Neuronal stem cell (in vitro differentiated cells): ENCODE results near the gene BTBD6.
A peak's percentile ranks its signal among the peaks of the same experiment; 100 is the strongest.

Experiments
- DNase-seq: peaks from one replicate; pipeline ENCODE4 v3.0.0-alpha.2; 2013; ENCODE audit warnings: low spot score
- H2AFZ ChIP-seq: one replicate; pipeline ENCODE4 v1.6.1; 2013; ENCODE audit warnings: mild to moderate bottlenecking, low read length, inconsistent platforms
- H2AK5ac ChIP-seq: 2 replicates; pipeline ENCODE4 v1.6.1; 2013; ENCODE audit warnings: low read depth, mild to moderate bottlenecking, inconsistent platforms, low read length, moderate library complexity, mixed read lengths
- H2BK120ac ChIP-seq: 2 replicates; pipeline ENCODE4 v1.6.1; 2013; ENCODE audit warnings: low read depth, mild to moderate bottlenecking, inconsistent platforms, low read length, moderate library complexity, mixed read lengths
- H2BK12ac ChIP-seq: one replicate; pipeline ENCODE4 v1.6.1; 2013; ENCODE audit warnings: low read length, inconsistent platforms
- H2BK15ac ChIP-seq: 2 replicates; pipeline ENCODE4 v1.6.1; 2013; ENCODE audit warnings: mild to moderate bottlenecking, low read length, inconsistent platforms, mixed read lengths
- H2BK5ac ChIP-seq: one replicate; pipeline ENCODE4 v1.6.1; 2013; ENCODE audit warnings: inconsistent platforms, mild to moderate bottlenecking, low read length, moderate library complexity
- H3K14ac ChIP-seq: one replicate; pipeline ENCODE4 v1.6.1; 2013; ENCODE audit warnings: low read length, inconsistent platforms
- H3K18ac ChIP-seq: 2 replicates; pipeline ENCODE4 v1.6.1; 2013; ENCODE audit warnings: low read length, inconsistent platforms
- H3K23ac ChIP-seq: 2 replicates; pipeline ENCODE4 v1.6.1; 2013; ENCODE audit warnings: low read depth, mild to moderate bottlenecking, mixed read lengths, low read length, inconsistent platforms; ENCODE audit not compliant: poor library complexity
- H3K27ac ChIP-seq: replicated peaks from 3 replicates; pipeline ENCODE4 v1.5.1; 2013; ENCODE audit warnings: low read length, inconsistent platforms
- H3K27me3 ChIP-seq, 3 experiments: 2 replicates each; pipeline ENCODE4 v1.6.1; 2013; ENCODE audit warnings: low read length in 3 of 3, mild to moderate bottlenecking in 2 of 3, inconsistent platforms in 1 of 3, low read depth in 1 of 3, mixed read lengths in 1 of 3, moderate library complexity in 1 of 3; ENCODE audit not compliant: control insufficient read depth in 3 of 3, insufficient read depth in 3 of 3
- H3K36me3 ChIP-seq, 2 donors: replicated peaks in 1 of 2; 2 replicates each; pipeline ENCODE4 v1.6.1; 2013; ENCODE audit warnings: low read length in 2 of 2; ENCODE audit not compliant: control insufficient read depth in 2 of 2, insufficient read depth in 2 of 2
- H3K4ac ChIP-seq: 2 replicates; pipeline ENCODE4 v1.6.1; 2013; ENCODE audit warnings: inconsistent platforms, mild to moderate bottlenecking, low read length, moderate library complexity
- H3K4me1 ChIP-seq, 2 donors: 1 replicate in 1 of 2; 2 replicates in 1 of 2; pipeline ENCODE4 v1.6.1; 2013; ENCODE audit warnings: low read length in 2 of 2, low read depth in 1 of 2; ENCODE audit not compliant: control insufficient read depth in 2 of 2, insufficient read depth in 1 of 2
- H3K4me2 ChIP-seq: one replicate; pipeline ENCODE4 v1.6.1; 2013; ENCODE audit warnings: mild to moderate bottlenecking, low read length, inconsistent platforms; ENCODE audit not compliant: insufficient read depth, poor library complexity, severe bottlenecking
- H3K4me3 ChIP-seq, 2 donors: 2 replicates each; pipeline ENCODE4 v1.5.1; 2013; ENCODE audit warnings: low read length in 2 of 2, mild to moderate bottlenecking in 2 of 2, inconsistent platforms in 1 of 2, moderate library complexity in 1 of 2
- H3K79me1 ChIP-seq: one replicate; pipeline ENCODE4 v1.6.1; 2013; ENCODE audit warnings: low read depth, mild to moderate bottlenecking, inconsistent platforms, low read length, moderate library complexity
- H3K9ac ChIP-seq: one replicate; pipeline ENCODE4 v1.6.1; 2013; ENCODE audit warnings: mild to moderate bottlenecking, low read depth, low read length, inconsistent platforms; ENCODE audit not compliant: poor library complexity
- H3K9me3 ChIP-seq, 2 donors: replicated peaks in 1 of 2; 2 replicates each; pipeline versions ENCODE3 to v1.6.1; 2013; ENCODE audit warnings: low read length in 2 of 2, mild to moderate bottlenecking in 2 of 2, inconsistent platforms in 1 of 2, low read depth in 1 of 2, mixed read lengths in 1 of 2, moderate library complexity in 1 of 2; ENCODE audit not compliant: control insufficient read depth in 2 of 2, insufficient read depth in 1 of 2
- H4K8ac ChIP-seq: one replicate; pipeline ENCODE4 v1.6.1; 2013; ENCODE audit warnings: low read depth, mild to moderate bottlenecking, inconsistent platforms, low read length, moderate library complexity
- H4K91ac ChIP-seq: one replicate; pipeline ENCODE4 v1.6.1; 2013; ENCODE audit warnings: low read length, low read depth, mild to moderate bottlenecking, inconsistent platforms; ENCODE audit not compliant: poor library complexity
- WGBS, 2 donors: extraction: QIAGEN DNeasy Blood & Tissue Kit; methylation state at CpG; one replicate each; pipeline ENCODE4 v1.1.7; 2013; ENCODE audit warnings: missing lambda C conversion rate in 2 of 2, mixed read lengths in 1 of 2; ENCODE audit not compliant: insufficient read length in 2 of 2, insufficient replicate concordance in 1 of 2; ENCODE audit errors: extremely low coverage in 2 of 2; 5-methylcytosine and 5-hydroxymethylcytosine counted together

BTBD6 gene

DNA sequence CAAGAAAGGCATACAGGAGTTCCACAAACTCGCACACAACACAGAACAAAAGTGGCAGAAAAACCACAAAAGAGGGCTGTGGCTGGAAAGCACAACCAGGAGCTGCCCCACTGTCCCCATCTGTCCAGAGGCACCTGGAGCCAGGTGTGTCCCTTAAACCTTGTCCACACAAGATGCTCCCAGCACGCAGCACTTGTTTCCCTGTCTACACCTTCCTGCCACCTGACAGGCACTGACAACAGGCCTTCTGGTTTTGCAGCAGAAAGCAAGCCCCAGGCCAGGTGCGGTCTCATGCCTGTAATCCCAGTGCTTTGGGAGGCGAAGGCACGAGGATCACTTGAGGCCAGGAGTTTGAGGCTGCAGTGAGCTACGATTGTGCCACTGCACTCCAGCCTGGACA, 3.6 kb downstream of the BTBD6 start:
- H3K9ac ChIP-seq, result no peak overlapping the region
- H3K9me3 ChIP-seq, result no peaks in the 10 kb centered on the region
- H2BK120ac ChIP-seq, result no peak overlapping the region
- H2AFZ ChIP-seq, result no peak overlapping the region
- no peaks in the 10 kb centered on the region for H3K27me3 ChIP-seq
- peaks cover 16% of the 10 kb centered on the region for H3K79me1 ChIP-seq
- no peak overlapping the region for H3K4me3 ChIP-seq
- H3K4me1 ChIP-seq, result peaks cover 0 to 7% of the 10 kb centered on the region in 2 donors
- no CpG with 5 or more reads among the region's 6 CpGs for WGBS, 2 donors
- H2AK5ac ChIP-seq, result no peak overlapping the region
- no peak overlapping the region for H3K23ac ChIP-seq
- peaks cover 22 to 58% of the 10 kb centered on the region in 2 donors for H3K36me3 ChIP-seq
- no peak overlapping the region for H3K27ac ChIP-seq
- H4K8ac ChIP-seq, result no peak overlapping the region
- no peak overlapping the region for H2BK15ac ChIP-seq
- H4K91ac ChIP-seq, result no peak overlapping the region
- H2BK12ac ChIP-seq, result no peak overlapping the region
- no peak overlapping the region for H2BK5ac ChIP-seq
- no peak overlapping the region for H3K14ac ChIP-seq
- H3K4me2 ChIP-seq, result no peak overlapping the region
- no peak overlapping the region for H3K4ac ChIP-seq
- DNase-seq, result no peak
- H3K18ac ChIP-seq, result no peak overlapping the region

DNA sequence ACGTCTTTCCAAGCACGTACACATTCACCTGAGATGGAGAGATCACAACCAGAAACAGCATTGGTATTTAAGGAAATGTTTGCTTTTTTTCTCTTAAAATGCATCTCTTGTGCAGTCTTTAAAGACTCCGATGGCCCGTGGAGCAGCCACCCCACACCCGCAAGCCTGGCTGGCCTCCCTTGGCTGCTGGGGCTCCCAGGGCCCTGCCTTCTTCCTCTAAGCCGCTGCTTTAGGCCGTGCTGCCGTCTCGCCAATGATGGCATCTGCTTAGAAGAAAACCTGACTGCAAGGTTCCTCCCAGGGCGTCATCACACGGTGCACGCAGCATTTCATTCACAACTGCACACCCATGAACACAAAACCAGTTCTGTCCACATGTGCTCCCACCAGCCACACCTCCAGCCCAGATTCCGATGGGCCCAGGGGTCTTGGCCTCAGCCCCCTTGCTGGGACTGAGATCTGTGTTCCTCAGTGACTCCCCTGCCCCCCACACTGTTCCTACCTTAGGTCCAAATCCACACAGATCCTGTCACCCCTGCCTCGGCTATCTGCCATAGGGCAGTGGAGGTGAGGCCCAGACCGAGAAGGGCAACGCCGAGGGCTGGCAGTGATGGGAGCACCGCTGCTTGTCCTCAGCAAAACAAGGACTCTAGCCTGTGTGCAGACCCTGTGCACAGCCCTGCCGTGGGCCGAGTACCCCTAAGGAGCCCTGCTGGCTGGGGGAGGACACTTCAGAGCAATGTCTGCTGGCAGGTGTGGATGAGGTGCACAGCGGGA, 4.4 kb downstream of the BTBD6 start:
- no peak overlapping the region for H2AK5ac ChIP-seq
- H3K9ac ChIP-seq, result no peak overlapping the region
- H3K4me1 ChIP-seq, result peaks cover 0 to 3% of the 10 kb centered on the region in 2 donors
- H3K4me3 ChIP-seq, result peak overlapping the region in 1 of 2 donors; percentile 10
- H3K23ac ChIP-seq, result no peak overlapping the region
- H3K79me1 ChIP-seq, result peaks cover 16% of the 10 kb centered on the region
- no peak overlapping the region for H2BK120ac ChIP-seq
- H2BK5ac ChIP-seq, result peak overlapping the region; percentile 75
- H3K14ac ChIP-seq, result no peak overlapping the region
- no peak overlapping the region for H3K4ac ChIP-seq
- H3K4me2 ChIP-seq, result no peak overlapping the region
- no peak overlapping the region for H3K27ac ChIP-seq
- H3K9me3 ChIP-seq, result no peaks in the 10 kb centered on the region
- peaks cover 22 to 50% of the 10 kb centered on the region in 2 donors for H3K36me3 ChIP-seq
- no peak for DNase-seq
- no peaks in the 10 kb centered on the region for H3K27me3 ChIP-seq
- H3K18ac ChIP-seq, result no peak overlapping the region
- no peak overlapping the region for H2BK15ac ChIP-seq
- H2AFZ ChIP-seq, result no peak overlapping the region
- no peak overlapping the region for H4K91ac ChIP-seq
- H4K8ac ChIP-seq, result no peak overlapping the region
- no peak overlapping the region for H2BK12ac ChIP-seq
- WGBS, 2 donors, result no CpG with 5 or more reads among the region's 21 CpGs

DNA sequence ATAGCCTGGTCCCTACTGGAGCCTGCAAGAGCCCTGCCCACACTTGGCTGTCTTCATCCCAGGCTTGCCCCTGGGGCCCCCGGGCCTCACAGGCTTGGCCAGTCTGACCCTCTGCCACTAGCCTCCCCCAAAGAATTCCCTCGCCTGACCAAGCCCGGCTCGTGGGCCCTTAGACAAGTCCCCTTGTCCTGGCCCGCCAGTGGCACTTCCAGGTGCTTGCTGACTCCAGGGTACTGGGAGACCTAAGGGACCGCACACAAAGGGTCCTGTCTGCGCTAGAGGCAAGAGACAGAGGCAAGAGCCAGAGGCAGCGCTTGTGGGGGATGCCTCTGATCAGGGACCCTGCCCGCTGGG, 5.0 kb downstream of the BTBD6 start:
- H3K9me3 ChIP-seq, result no peaks in the 10 kb centered on the region
- no peak overlapping the region for H3K4me2 ChIP-seq
- peak overlapping the region in 1 of 2 donors; percentile 10 for H3K4me3 ChIP-seq
- H3K4ac ChIP-seq, result no peak overlapping the region
- H3K23ac ChIP-seq, result no peak overlapping the region
- peak overlapping the region; percentile 75 for H2BK5ac ChIP-seq
- H2BK15ac ChIP-seq, result no peak overlapping the region
- H2AFZ ChIP-seq, result no peak overlapping the region
- no CpG with 5 or more reads among the region's 9 CpGs for whole genome bisulfite sequencing, 2 donors
- H3K18ac ChIP-seq, result no peak overlapping the region
- H2BK120ac ChIP-seq, result no peak overlapping the region
- no peak overlapping the region for H3K27ac ChIP-seq
- no peak overlapping the region for H2AK5ac ChIP-seq
- no peak overlapping the region for H3K9ac ChIP-seq
- no peak overlapping the region for H4K91ac ChIP-seq
- H3K79me1 ChIP-seq, result peaks cover 14% of the 10 kb centered on the region
- no peaks in the 10 kb centered on the region for H3K27me3 ChIP-seq
- H3K4me1 ChIP-seq, result no peaks in the 10 kb centered on the region
- no peak for DNase-seq
- no peak overlapping the region for H3K14ac ChIP-seq
- peaks cover 22 to 49% of the 10 kb centered on the region in 2 donors for H3K36me3 ChIP-seq
- no peak overlapping the region for H2BK12ac ChIP-seq
- no peak overlapping the region for H4K8ac ChIP-seq

DNA sequence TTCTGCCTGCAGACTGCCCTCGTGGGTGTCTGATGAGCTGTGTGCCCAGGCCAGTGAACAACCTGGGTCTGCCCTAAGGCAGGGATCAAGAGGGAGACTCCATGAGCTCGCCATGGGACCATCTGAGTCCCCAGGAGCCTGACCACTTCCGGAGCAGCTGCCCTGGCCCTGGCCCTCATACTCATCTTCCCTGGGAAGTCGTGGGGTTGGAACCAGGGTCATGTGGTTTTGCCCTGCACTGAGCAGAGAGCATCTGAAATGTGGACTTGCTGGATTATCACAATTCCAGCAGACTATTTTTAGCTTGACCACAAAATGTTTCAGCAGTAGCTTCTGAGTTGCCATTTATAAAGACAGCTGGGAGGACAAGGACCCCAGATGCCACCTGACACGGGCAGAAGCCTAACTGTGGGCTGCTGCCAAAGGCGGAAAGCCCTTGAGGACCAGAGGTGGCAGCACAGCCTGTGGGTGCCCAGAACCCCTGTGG, 6.7 kb downstream of the BTBD6 start:
- no CpG with 5 or more reads among the region's 6 CpGs for WGBS, 2 donors
- Histone ChIP-seq H3K27me3 (no peaks in the 10 kb centered on the region), H3K18ac (no peak overlapping the region), H3K4ac (no peak overlapping the region), H3K4me3 (no peak overlapping the region), H3K36me3 (peaks cover 22 to 43% of the 10 kb centered on the region in 2 donors), H3K4me1 (no peaks in the 10 kb centered on the region), H3K14ac (no peak overlapping the region), H2BK120ac (no peak overlapping the region), H3K27ac (no peak overlapping the region), H2BK5ac (no peak overlapping the region), H3K9me3 (no peaks in the 10 kb centered on the region), H2AFZ (no peak overlapping the region), H2BK15ac (no peak overlapping the region), H3K23ac (no peak overlapping the region), H4K8ac (no peak overlapping the region), H3K9ac (no peak overlapping the region), H4K91ac (no peak overlapping the region), H3K4me2 (no peak overlapping the region), H3K79me1 (peaks cover 15% of the 10 kb centered on the region), H2AK5ac (no peak overlapping the region), H2BK12ac (no peak overlapping the region)
- DNase-seq, result no peak
